ENCODE measurements around the gene CUX1.

- TF ChIP-seq POLR2A (IDR thresholded peaks at IDR 0.05), result no peak
- TF ChIP-seq CTCF (IDR thresholded peaks at IDR 0.05), result no peak
Measured at GRCh38 chr7:102047167-102047566, 229.7 kb downstream of the CUX1 start.

Measured in lower leg skin (tissue), 3 donors.